Fibroblast of gingiva (primary cell): Measurements from ENCODE around the gene MAGEH1.
A peak's percentile ranks its signal among the peaks of the same experiment; 100 is the strongest.
"Not testable (repeated sequence)": the region's sequence is repeated elsewhere in the genome, so short reads cannot be mapped to it uniquely, and the experiment has no call there.

ENCODE experiments used
- DNase-seq: peaks from one replicate; pipeline ENCODE4 v3.0.0-alpha.2; 2011; ENCODE audit warnings: low read depth

Gene MAGEH1

GRCh38 chrX:55451990-55452832 lies at the start of gene MAGEH1:
TSS of gene MAGEH1 (plus strand) at chrX:55452127. CDS start at chrX:55452375, 248 bp downstream.
- peak; percentile 81 for DNase-seq

- DNase-seq = not testable (repeated sequence)
These were observed 24.8 kb upstream of the MAGEH1 start for GRCh38 chrX:55427079-55427478.

- DNase-seq = not testable (repeated sequence)
These were observed 8.5 kb upstream of the MAGEH1 start for GRCh38 chrX:55443468-55443867.

DNA sequence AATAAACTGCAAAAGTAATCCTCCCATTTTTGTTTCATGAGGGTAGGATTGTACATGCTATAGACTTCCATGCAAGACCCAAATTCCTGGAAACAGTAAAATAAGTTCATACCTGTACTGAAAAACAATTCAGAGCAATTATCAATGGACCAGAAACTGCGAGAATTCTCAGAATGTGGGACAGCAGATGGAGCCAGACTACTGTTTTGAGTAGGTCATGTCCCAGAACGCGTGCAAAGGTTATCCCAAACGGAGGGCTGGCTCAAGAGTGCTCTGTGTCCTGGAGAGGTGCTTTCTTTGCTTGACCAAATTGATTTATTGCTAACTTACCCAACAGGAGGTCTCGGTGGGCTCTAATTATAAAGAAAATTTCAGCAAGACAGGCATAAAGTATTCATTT lies 1.7 kb upstream of the MAGEH1 start:
- DNase-seq = no peak

- no peak for DNase-seq
These were observed 786 bp upstream of the MAGEH1 start for GRCh38 chrX:55451141-55451540.

- no peak for DNase-seq
These were observed 319 bp upstream of the MAGEH1 start for GRCh38 chrX:55451626-55451989.

DNA sequence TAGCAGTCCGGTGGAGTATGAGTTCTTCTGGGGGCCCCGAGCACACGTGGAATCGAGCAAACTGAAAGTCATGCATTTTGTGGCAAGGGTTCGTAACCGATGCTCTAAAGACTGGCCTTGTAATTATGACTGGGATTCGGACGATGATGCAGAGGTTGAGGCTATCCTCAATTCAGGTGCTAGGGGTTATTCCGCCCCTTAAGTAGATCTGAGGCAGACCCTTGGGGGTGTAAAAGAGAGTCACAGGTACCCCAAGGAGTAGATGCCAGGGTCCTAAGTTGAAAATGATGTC lies 852 bp downstream of the MAGEH1 start:
- no peak for DNase-seq

GRCh38 chrX:55455708-55456107 lies 3.8 kb downstream of the MAGEH1 start:
- not testable (repeated sequence) for DNase-seq

GRCh38 chrX:55459426-55459825 lies 7.5 kb downstream of the MAGEH1 start:
- not testable (repeated sequence) for DNase-seq

- DNase-seq = not testable (repeated sequence)
These were observed 8.0 kb downstream of the MAGEH1 start for GRCh38 chrX:55459926-55460325.

DNA sequence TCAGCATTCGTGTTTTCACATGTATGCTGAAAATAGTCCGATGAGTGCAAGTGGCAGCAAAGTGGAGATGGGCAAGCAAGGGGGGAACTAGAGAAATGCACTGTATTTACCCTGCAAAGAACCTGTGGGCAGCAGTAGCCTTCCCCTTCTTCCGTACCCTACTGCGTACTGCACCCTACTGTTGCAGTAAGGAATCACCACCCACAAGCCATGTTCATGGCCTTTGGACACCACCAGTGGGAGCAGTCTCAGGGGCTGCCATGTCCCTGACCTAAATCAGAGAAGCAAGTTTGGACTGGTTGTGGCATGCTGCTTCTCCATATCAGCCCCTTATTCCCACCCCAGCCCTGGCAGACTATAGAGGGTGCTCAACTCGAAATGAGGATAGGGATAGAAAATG lies 12.1 kb downstream of the MAGEH1 start:
- DNase-seq = not testable (repeated sequence)

DNA sequence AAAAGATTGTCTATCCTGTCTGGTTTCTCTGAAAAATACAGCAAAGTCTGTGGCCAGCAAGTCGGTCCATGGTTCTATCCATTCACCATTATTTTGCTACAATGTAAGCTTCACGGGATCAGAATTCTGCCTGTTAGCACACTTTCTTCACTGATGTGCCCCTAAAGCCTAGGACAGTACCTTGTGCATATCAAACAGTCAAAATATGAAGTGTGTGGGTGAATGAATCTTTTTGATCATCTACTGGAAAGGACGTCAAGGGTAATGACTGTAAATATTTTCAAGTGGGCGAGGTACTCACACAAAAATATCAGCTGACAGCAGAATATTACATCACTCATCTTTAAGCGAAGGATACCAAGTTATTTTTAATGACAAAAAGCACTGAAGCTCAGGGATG lies 13.2 kb downstream of the MAGEH1 start:
- DNase-seq = not testable (repeated sequence)

GRCh38 chrX:55465791-55466190 lies 13.9 kb downstream of the MAGEH1 start:
- not testable (repeated sequence) for DNase-seq

- not testable (repeated sequence) for DNase-seq
These were observed 28.0 kb downstream of the MAGEH1 start for GRCh38 chrX:55479956-55480355.

DNA sequence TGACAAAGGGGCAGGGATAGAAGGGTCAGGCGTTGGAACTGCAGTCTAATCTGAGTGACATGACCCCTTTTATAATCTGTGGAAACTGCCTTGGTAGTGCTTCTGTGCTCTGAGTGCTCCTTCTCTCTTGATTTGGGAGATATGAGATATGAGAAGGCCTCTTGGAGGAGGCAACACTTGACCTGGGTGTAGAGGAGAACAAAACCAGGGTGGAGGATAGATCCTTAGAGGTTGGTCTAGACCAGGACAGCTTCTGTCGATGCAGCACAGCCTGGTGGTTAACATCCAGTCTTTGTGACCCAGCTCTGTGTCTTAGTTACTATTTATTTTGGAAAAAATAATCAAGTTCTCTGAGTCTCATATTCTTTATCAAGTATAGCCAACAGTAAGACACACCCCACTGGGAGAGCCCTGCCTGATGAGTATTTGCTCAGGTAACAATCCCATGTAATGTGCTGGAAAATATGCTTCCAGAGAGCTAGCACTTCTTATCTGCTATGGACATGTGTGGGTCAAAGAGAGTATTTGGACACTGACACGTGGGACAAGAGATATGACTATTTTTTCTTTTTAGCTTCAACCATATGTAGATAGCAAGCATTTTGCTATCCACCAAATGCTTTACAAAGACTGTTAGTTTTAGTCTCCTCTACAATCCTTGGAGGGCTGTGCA lies 28.6 kb downstream of the MAGEH1 start:
- DNase-seq = no peak

DNA sequence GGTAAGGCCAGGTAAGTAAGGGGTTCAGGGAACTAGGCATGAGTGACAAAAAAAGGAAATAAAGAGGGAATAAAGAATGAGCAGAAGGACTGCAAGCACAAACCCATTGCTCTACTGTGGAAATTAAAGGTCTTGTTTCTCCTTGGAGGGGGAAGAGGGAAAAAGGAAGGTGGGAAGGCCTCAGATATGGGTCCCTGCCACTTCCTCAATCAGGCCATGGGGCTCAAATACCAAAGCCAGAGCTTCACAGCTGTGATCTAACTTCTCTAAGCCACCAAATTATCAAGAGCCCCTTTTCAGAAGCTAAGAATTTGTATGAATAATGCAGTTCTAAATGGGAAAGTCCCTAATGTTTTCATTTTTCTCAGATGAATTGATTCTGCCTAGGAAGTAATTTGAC lies 33.0 kb downstream of the MAGEH1 start:
- DNase-seq = no peak

GRCh38 chrX:55486736-55487135 lies 34.8 kb downstream of the MAGEH1 start:
- DNase-seq = no peak

GRCh38 chrX:55487143-55487542 lies 35.2 kb downstream of the MAGEH1 start:
- DNase-seq = no peak

- DNase-seq = no peak
These were observed 36.2 kb downstream of the MAGEH1 start for GRCh38 chrX:55488006-55488592.

GRCh38 chrX:55488593-55489313 lies 36.8 kb downstream of the MAGEH1 start:
- DNase-seq = peak; percentile 63

GRCh38 chrX:55489314-55490009 lies 37.5 kb downstream of the MAGEH1 start, which contains the start of gene USP51:
TSS of gene USP51 (minus strand) at chrX:55489848. CDS start at chrX:55488939, 909 bp downstream.
- DNase-seq = peak; percentile 32

GRCh38 chrX:55490121-55490520 lies 38.2 kb downstream of the MAGEH1 start:
- no peak for DNase-seq
